Measurements from ENCODE around the gene GRP.

GRCh38 chr18:59242906-59243305, 22.9 kb downstream of the GRP start:
- TF ChIP-seq RAD21 (IDR thresholded peaks at IDR 0.05; ENCODE audit: low read length) (no peak), CTCF (conservative IDR thresholded peaks at IDR 0.05; ENCODE audit: low read depth, low read length) (no peak), POLR2A (IDR thresholded peaks at IDR 0.05; ENCODE audit: low read depth, low read length) (no peak), USF2 (IDR thresholded peaks at IDR 0.05; ENCODE audit: low read depth, low read length) (no peak), RCOR1 (IDR thresholded peaks at IDR 0.05; ENCODE audit: insufficient replicate concordance, low read length) (no peak), MAFK (IDR thresholded peaks at IDR 0.05; ENCODE audit: low read depth, low read length) (no peak), FOS (IDR thresholded peaks at IDR 0.05; ENCODE audit: low read depth, low read length) (no peak), MXI1 (IDR thresholded peaks at IDR 0.05; ENCODE audit: borderline replicate concordance, low read depth, low read length) (no peak), MAZ (IDR thresholded peaks at IDR 0.05; ENCODE audit: borderline replicate concordance, low read depth, low read length) (no peak), NFE2L2 (IDR thresholded peaks at IDR 0.05; ENCODE audit: low read depth, low read length) (no peak)
